Keratinocyte (primary cell): ENCODE measurements around the gene GKN2. TPM values are rescaled to one million over a fixed set of nuclear protein-coding genes. Genes with fewer than 3 reads are reported as not detected.

Source experiments
- DNase-seq: peaks from one replicate; pipeline ENCODE4 v3.0.0-alpha.2; 2011; ENCODE audit warnings: low read depth, missing footprints, low spot score
- FAIRE-seq: peaks from 2 replicates; lab custom pipeline; 2011; peaks lifted over from hg19 to GRCh38; lab: Jason Lieb, UNC
- H2AFZ ChIP-seq: 2 replicates; pipeline ENCODE4 v1.6.0; 2012; ENCODE audit warnings: low read length, control low read depth, inconsistent platforms; ENCODE audit not compliant: control insufficient read depth
- H3K27ac ChIP-seq: 2 replicates; pipeline ENCODE4 v1.5.1; 2011; ENCODE audit warnings: low read length; ENCODE audit not compliant: control insufficient read depth, insufficient read depth
- H3K27me3 ChIP-seq: 3 replicates; pipeline ENCODE4 v1.6.0; 2011; ENCODE audit warnings: low read length; ENCODE audit not compliant: control insufficient read depth, insufficient read depth; ENCODE audit errors: extremely low read depth
- H3K36me3 ChIP-seq, 2 experiments: 2 replicates in 1 of 2; 3 replicates in 1 of 2; pipeline ENCODE4 v1.5.1; 2011; ENCODE audit warnings: low read length in 2 of 2, mild to moderate bottlenecking in 1 of 2; ENCODE audit not compliant: control insufficient read depth in 2 of 2, insufficient read depth in 2 of 2; ENCODE audit errors: extremely low read depth in 1 of 2
- H3K4me1 ChIP-seq: 3 replicates; pipeline ENCODE4 v1.5.1; 2011; ENCODE audit warnings: low read length; ENCODE audit not compliant: control insufficient read depth, insufficient read depth; ENCODE audit errors: extremely low read depth
- H3K4me2 ChIP-seq: 3 replicates; pipeline ENCODE4 v1.6.0; 2011; ENCODE audit warnings: low read depth, low read length; ENCODE audit not compliant: control insufficient read depth, insufficient read depth; ENCODE audit errors: extremely low read depth
- H3K4me3 ChIP-seq, 3 experiments: fragments of 200-600 bp in 1 of 3; sonication (generic) in 1 of 3; 2 replicates in 2 of 3; 3 replicates in 1 of 3; pipeline ENCODE4 v1.5.1; 2011 to 2016; ENCODE audit warnings: low read length in 3 of 3, mild to moderate bottlenecking in 3 of 3, control low read depth in 2 of 3, inconsistent platforms in 1 of 3, low read depth in 1 of 3, mixed read lengths in 1 of 3, mixed run types in 1 of 3, moderate library complexity in 1 of 3; ENCODE audit not compliant: control insufficient read depth in 2 of 3, insufficient read depth in 2 of 3; ENCODE audit errors: extremely low read depth in 1 of 3
- H3K79me2 ChIP-seq: 2 replicates; pipeline ENCODE4 v1.6.0; 2012; ENCODE audit warnings: low read length; ENCODE audit not compliant: control insufficient read depth, insufficient read depth
- H3K9ac ChIP-seq: 3 replicates; pipeline ENCODE4 v1.6.0; 2011; ENCODE audit warnings: low read length; ENCODE audit not compliant: control insufficient read depth, insufficient read depth; ENCODE audit errors: extremely low read depth
- H3K9me1 ChIP-seq: 3 replicates; pipeline ENCODE4 v1.6.0; 2011; ENCODE audit warnings: low read length; ENCODE audit not compliant: control insufficient read depth, insufficient read depth; ENCODE audit errors: extremely low read depth
- H3K9me3 ChIP-seq: 2 replicates; pipeline ENCODE4 v1.5.1; 2012; ENCODE audit warnings: low read depth, low read length; ENCODE audit not compliant: control insufficient read depth
- H4K20me1 ChIP-seq: 3 replicates; pipeline ENCODE4 v1.6.0; 2011; ENCODE audit warnings: low read length; ENCODE audit not compliant: control insufficient read depth, insufficient read depth; ENCODE audit errors: extremely low read depth
- EZH2 ChIP-seq: IDR thresholded peaks from one replicate; pipeline ENCODE4 v1.6.1; 2012; ENCODE audit warnings: inconsistent platforms, mild to moderate bottlenecking, low read length, moderate library complexity
- dilution Hi-C: fragments of 300-500 bp; cut with MboI; formaldehyde crosslinking; loops from one replicate; pipeline ENCODE4 v1.7.0; 2020; ENCODE audit warnings: low sequenced_read_pairs; ENCODE audit not compliant: extremely low pct_ligation_motif_present
- polyA plus RNA-seq, 5 experiments: library from polyadenylated mRNA; depleted of rRNA in 3 of 5; stranded (reverse) in 3 of 5; stranded (forward) in 1 of 5; unstranded in 1 of 5; fragments of >200 nt; gene quantifications; 1 replicate in 1 of 5; 2 replicates in 3 of 5; 3 replicates in 1 of 5; pipeline versions ENCODE4 v1.2.1 to v1.2.3, GENCODE V29; 2011 to 2012; ENCODE audit warnings: missing spikeins in 2 of 5, low read depth in 1 of 5, low replicate concordance in 1 of 5
- TF ChIP-seq, protein P1 (sequence below), 3 experiments: IDR thresholded peaks in 1 of 3; conservative IDR thresholded peaks in 1 of 3; optimal IDR thresholded peaks in 1 of 3; 2 replicates in 2 of 3; 3 replicates in 1 of 3; pipeline versions ENCODE3 to v1.5.1; 2011; ENCODE audit warnings: low read length in 3 of 3, mild to moderate bottlenecking in 3 of 3, moderate library complexity in 2 of 3, control low read depth in 1 of 3, inconsistent platforms in 1 of 3; ENCODE audit not compliant: insufficient read depth in 2 of 3; ENCODE audit errors: extremely low read depth in 1 of 3

The GKN2 gene
- polyA plus RNA-seq, 1 donor (not counting 4 experiments of a cell fraction or from before 2014, with no cell fraction given), result 0.08 TPM

DNA sequence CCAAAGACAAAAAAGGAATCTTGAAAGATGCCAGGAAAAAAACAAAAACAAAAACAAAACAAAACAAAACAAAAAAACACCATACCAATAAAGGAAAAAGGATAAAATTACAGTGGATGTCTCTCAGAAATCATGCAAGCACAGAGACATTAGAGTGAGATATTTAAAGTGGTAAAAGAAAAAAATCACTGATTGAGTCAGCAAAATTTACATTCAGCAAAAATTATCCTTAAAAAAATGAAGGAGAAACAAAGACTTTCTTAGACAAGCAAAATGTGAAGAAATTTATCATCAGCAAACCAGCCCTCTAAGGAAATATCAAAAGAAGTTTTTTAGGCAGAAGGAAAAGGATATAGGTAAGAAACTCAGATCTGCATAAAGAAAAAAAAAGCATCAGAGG lies 11.6 kb upstream of the GKN2 start:
- Histone ChIP-seq H3K4me3 (no peak overlapping the region), H4K20me1 (no peaks in the 10 kb centered on the region), H3K27ac (no peak overlapping the region), H2AFZ (no peak overlapping the region), H3K4me1 (no peaks in the 10 kb centered on the region), H3K79me2 (no peaks in the 10 kb centered on the region), H3K9ac (no peak overlapping the region), H3K36me3 (no peaks in the 10 kb centered on the region), H3K27me3 (no peaks in the 10 kb centered on the region), H3K4me2 (no peak overlapping the region), H3K9me3 (no peaks in the 10 kb centered on the region), H3K9me1 (no peaks in the 10 kb centered on the region)
- DNase-seq (no peak), FAIRE-seq (no peak)
- dilution Hi-C loops, result no loop called here
- no peak for TF ChIP-seq EZH2
- TF ChIP-seq, protein P1, sequence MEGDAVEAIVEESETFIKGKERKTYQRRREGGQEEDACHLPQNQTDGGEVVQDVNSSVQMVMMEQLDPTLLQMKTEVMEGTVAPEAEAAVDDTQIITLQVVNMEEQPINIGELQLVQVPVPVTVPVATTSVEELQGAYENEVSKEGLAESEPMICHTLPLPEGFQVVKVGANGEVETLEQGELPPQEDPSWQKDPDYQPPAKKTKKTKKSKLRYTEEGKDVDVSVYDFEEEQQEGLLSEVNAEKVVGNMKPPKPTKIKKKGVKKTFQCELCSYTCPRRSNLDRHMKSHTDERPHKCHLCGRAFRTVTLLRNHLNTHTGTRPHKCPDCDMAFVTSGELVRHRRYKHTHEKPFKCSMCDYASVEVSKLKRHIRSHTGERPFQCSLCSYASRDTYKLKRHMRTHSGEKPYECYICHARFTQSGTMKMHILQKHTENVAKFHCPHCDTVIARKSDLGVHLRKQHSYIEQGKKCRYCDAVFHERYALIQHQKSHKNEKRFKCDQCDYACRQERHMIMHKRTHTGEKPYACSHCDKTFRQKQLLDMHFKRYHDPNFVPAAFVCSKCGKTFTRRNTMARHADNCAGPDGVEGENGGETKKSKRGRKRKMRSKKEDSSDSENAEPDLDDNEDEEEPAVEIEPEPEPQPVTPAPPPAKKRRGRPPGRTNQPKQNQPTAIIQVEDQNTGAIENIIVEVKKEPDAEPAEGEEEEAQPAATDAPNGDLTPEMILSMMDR (optimal IDR thresholded peaks at IDR 0.05 in 1 of 3, IDR thresholded peaks at IDR 0.05 in 1 of 3, conservative IDR thresholded peaks at IDR 0.05 in 1 of 3; ENCODE audit: extremely low read depth in 1 of 3, insufficient read depth in 2 of 3, low read length in 3 of 3), result no peak

DNA sequence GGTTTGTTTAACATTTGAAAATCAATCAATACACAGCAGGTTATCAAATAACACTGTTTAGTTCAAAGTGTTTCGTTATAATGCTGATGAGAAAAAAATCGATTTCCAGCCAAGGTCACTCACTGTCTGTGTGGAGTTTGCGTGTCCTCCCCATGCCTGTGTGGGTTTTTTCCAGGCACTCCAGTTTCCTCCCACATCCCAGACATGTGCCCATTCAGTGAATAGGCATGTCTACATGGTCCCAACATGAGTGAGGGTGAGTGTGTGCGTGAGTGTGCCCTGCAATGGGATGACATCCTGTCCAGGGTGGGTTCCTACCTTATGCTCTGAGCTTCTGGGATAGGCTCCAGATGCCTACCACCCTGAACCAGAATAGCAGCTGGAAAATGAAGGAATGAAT lies 8.7 kb upstream of the GKN2 start:
- H3K79me2 ChIP-seq, result no peaks in the 10 kb centered on the region
- TF ChIP-seq, protein P1 (optimal IDR thresholded peaks at IDR 0.05 in 1 of 3, IDR thresholded peaks at IDR 0.05 in 1 of 3, conservative IDR thresholded peaks at IDR 0.05 in 1 of 3; ENCODE audit: extremely low read depth in 1 of 3, insufficient read depth in 2 of 3, low read length in 3 of 3), result no peak
- no peak for TF ChIP-seq EZH2
- no peaks in the 10 kb centered on the region for H3K9me3 ChIP-seq
- H2AFZ ChIP-seq, result no peak overlapping the region
- H3K27ac ChIP-seq, result no peak overlapping the region
- H3K4me1 ChIP-seq, result no peaks in the 10 kb centered on the region
- FAIRE-seq, result no peak
- H3K36me3 ChIP-seq, result no peaks in the 10 kb centered on the region
- H3K4me2 ChIP-seq, result no peak overlapping the region
- no peak overlapping the region for H3K9ac ChIP-seq
- no peak overlapping the region for H3K4me3 ChIP-seq
- dilution Hi-C loops, result no loop called here
- no peaks in the 10 kb centered on the region for H4K20me1 ChIP-seq
- no peak for DNase-seq
- H3K9me1 ChIP-seq, result no peaks in the 10 kb centered on the region
- H3K27me3 ChIP-seq, result no peaks in the 10 kb centered on the region
